A549 treated with Mapracorat at 1 μM for 4 hours (cell line): Measurements from ENCODE around the gene FAM110C. TPM values are rescaled to one million over a fixed set of nuclear protein-coding genes. Genes with fewer than 3 reads are reported as not detected.

Experiments
- total RNA-seq: library from RNA; stranded (reverse); fragments of 200-300 nt; extraction: Qiagen RNA extraction; gene quantifications from 5 replicates; pipeline ENCODE4 v1.2.3, GENCODE V29; 2022

Gene FAM110C, protein sequence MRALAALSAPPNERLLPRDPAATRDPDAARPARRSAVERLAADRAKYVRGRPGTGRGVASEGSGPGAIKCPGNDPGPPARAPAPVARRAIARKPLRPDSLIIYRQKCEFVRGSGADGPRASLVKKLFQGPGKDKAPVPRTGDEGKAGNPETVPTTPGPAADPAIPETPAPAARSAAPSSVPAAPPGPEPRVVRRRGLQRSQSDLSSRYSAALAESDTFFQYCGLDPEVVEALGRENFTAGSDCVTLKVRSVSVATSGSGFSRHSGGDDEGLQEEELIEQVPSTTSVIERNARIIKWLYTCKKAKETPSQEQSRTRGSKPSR
- total RNA-seq, result 0.05 to 0.42 TPM (median 0.17 TPM) in 5 replicates

DNA sequence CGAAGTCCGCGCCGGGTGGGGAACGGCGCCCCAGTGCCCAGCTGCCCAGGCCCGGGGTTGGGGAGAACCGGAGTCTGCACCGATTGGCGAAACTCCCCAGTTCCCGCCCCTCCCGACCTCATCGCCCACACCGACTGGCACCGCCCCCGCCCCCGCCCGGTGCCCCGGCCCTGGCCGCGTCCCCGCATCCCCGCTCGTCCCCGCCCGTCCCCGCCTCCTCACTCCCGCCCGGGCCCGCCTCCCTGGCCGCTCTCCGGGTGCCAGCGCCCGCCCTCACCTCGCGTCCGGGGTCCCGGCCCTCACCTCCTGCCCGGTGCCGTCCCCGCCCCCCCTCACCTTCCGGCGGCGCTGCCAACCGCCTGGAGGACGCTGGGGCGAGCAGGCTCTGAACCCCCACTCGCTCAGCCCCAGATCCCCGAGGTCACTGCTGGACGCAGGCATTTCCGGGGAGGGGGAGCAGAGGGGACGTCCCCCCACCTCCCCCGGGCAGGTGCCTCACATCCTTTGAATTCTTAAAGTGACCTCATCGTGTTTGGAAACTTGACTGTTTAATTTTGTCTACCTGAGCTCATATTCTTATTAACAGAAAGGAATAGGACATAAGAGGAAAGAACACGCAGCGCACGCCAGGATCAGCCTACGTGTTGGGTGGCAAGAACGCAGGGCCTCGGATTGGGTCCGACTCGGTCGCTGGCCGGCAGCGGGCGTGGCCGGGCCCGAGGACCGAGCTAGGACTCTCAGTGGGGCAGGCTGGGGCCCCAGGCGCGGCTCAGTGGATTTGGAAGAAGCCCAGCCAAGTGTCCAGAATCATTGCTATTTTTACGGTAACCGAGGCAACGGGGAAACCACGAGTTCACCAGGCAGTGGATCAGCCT is at the start of gene FAM110C:
FAM110C (minus strand) TSS at position 35 of the 875 bp plus-strand sequence. CDS start 120 bp downstream, outside the sequence.

Other genes starting within 250 kb of the FAM110C start
- 7.4 to 9.8 TPM (median 8.7 TPM) in 5 replicates for gene SH3YL1, start 217.5 kb upstream of the FAM110C start, total RNA-seq
- 186 to 243 TPM (median 192 TPM) in 5 replicates for gene ACP1, start 218.4 kb upstream of the FAM110C start, total RNA-seq
- gene ALKAL2, start 241.6 kb upstream of the FAM110C start, total RNA-seq, result not detected in 5 replicates